HG03354 (cell line): ENCODE results near the gene BMPER.

ENCODE experiments used
- ATAC-seq: cut with Tn5 transposase; IDR thresholded peaks from one replicate; pipeline ENCODE4 v1.9.1; 2021; ENCODE audit warnings: mild to moderate bottlenecking; ENCODE audit not compliant: unreplicated experiment, poor library complexity, severe bottlenecking

The BMPER gene

DNA sequence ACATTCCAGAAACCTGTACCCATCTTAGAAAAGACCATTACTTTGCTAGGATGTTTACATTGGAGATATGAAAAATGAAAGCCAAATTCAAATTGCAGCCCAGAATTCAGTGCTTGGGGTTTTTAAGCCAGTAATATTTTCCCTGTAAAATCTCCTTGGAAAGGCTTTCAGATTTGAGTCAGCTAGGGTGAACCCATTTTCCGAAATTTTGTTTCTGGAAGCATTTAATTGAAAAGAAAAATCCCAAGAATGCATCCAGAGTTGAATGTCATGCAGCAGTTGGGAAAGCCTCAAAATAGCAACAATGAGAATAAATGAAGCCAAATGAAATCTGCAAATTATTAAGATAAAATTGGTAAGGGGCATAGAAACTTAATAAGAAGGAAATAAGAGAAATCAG is 106.4 kb downstream of the BMPER start:
- no peak for ATAC-seq

DNA sequence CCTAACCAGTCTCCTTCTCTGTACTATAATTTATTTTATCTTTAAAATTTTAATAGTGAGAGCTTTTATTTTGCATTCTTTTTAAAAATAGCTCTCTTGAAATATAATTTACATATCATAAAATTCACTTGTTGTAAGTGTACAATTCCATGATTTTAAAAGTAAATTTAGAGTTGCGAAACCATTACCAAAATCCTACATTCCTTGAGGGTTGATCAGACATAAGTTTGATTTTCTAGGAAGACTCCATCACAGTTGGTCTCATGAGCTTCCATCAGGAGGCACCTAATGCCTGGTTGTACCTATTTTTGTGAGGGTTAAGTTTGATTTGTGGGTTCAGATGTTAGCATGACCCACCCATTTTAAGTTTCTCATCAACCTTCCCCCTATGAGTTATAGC is 108.1 kb downstream of the BMPER start:
- no peak for ATAC-seq

DNA sequence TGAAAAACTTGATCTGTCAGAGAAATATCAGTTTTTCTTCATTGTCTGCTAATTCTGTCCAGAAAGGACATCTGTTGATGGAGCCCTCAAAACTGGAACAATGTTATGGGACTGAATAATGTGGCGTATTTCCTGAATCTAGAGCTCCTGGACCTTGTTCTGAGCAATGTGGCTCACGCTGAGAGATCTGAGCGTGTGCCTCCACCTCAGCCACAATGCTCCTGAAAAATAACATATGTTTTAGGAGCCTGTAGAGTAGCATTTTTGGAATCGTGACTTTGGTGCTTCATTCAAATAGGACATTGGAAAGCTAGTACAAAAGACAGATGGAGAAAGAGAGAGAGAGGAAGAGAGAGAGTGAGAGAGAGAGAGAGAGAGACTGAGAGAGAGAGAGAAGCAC is 110.3 kb downstream of the BMPER start:
- no peak for ATAC-seq

DNA sequence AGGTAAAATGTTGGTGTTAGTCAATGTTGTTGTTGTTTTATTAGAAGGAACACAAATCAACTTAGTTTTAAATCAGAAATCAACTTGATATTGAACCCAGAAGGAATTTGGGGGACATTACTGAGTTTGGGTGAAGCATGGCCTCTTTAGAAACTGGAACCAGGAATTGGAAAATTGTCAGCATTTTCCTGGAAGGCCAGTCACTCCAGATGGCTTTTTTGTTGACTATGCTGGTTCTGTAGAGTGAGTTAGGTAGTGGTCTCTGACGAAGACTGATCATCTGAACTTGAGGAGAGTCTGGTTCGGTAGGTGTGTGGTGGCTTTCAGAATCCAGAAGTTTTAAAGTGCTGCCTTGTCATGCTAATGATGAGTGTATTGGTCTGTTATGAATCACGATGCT is 111.5 kb downstream of the BMPER start:
- ATAC-seq: no peak

DNA sequence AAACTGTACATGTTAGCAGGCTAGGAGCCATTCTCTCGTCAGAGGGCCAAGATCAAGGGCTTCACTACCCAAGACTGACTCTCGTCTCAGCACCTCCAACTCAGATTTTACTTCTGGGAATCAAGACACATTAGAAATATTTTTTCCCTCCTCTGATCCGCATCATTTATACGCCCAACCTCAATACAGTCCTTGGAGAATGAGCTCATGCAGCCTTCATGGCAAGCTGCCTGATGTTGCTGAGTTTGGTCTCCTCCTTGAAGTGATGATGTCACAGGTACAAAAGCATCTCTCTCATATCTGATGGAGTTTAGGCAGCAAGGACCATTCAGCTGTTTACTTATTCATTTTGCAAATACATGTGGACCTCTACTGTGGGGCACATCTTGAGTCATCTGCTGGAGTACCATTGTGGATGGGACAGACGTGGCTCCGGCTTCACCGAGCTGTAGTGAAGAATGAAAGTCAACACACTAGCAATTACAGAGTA is 114.0 kb downstream of the BMPER start:
- ATAC-seq: no peak

DNA sequence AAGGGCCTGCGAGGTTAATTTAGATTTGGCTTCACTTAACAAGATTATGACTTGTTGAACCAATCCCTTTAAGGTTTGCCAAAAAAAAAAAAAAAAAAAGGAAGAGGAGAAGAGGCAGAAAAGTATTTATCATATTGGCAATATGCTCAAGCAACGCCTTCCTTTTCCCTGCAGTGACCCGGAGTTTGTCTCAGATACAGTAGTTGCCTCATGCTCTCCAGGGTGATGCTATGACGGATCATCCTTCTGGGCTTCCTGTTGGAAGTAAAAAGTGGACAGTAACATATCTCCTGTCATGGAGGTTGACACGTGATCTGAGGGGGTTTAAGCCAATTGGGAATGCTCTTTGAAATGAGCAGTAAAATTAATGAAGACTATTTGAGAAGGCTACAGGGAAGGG is 117.3 kb downstream of the BMPER start:
- ATAC-seq: no peak

DNA sequence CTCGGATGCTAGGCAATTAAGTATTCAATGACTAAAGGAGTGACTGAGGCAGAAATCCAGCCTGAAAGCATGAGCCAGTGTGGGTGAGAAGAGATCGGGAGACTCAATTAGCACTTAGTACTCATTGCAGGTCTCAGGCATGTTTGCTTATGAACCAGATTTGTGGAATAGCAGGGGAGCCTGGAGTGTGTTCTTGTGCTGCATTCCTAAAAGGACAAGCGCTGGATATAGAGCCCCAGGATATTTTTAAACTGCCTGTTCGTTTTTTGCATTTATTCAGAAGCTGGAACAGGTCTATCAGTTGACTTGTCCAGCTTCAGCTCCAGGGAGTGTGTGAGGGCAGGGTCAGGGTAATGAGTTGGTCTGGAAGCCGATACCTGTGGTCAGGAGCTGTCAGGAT is 120.3 kb downstream of the BMPER start:
- ATAC-seq: no peak

DNA sequence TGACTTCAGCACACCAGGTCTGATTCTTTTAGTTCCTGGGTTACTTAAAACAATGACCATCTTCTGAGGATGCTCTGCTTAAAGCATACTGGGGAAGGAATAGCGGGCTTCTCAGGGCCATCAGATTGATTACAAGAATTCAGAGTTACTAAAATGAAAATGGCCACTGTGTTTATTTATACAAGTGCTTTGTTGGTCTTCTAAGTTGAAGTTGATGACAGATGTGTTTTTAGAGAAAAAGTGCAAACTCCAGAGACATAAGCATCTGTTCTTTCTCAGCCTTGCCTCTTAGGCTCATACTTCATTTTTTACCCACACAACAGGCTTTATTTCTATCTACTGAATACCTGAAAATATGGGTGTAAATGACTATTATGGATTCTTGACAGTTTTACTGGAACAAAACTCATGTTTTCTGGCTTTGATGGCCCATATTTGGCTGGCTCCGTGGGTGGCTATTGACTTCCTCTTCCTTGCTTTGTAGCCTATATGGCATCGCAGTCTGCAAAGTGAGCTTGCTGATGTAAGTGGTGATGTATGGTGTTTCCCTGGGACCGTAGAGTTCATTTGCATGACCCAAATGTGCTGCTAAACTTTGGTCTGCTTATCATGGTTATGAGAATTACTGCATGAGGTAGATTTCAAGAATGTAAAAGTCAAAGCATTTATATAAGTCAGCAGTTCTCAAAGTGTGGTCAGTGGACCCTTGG is 121.3 kb downstream of the BMPER start:
- ATAC-seq: no peak

DNA sequence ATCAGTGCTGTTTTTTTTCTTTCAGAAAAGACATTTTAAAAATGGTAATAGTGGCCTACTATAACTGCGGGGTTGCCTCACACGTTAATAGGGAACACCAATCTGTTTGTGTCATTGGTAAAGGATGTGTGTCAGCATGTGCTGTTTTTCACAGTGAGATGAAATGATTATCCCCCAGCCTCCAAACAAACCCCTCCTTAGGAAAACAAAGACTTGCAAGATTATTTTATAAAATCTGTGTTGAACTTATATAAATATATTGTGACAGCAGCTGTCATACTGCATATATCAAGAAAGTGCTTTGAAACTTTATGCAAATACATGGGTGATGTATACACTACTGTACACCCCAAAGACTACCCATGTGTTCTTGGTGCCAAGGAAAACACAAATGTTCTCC is 125.8 kb downstream of the BMPER start:
- ATAC-seq: no peak

DNA sequence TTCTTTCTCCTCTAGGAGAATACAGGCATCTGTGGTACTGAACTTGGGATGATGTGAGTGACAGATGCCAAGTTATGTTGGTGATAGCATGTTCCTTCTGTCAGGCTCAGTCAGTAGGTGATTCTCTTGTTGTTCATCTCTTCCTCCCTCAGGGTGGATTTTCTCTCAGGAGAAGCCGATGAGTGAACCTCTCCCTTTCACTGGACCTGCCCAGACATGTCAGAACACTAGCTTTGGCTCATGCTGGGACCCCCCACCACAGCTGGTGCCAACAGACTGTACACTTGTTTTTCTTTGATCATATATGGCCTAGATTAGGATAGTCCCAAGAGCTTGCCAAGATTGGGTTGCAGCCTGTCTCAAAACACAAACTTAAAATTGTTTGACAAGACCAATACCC is 129.4 kb downstream of the BMPER start:
- ATAC-seq: no peak

DNA sequence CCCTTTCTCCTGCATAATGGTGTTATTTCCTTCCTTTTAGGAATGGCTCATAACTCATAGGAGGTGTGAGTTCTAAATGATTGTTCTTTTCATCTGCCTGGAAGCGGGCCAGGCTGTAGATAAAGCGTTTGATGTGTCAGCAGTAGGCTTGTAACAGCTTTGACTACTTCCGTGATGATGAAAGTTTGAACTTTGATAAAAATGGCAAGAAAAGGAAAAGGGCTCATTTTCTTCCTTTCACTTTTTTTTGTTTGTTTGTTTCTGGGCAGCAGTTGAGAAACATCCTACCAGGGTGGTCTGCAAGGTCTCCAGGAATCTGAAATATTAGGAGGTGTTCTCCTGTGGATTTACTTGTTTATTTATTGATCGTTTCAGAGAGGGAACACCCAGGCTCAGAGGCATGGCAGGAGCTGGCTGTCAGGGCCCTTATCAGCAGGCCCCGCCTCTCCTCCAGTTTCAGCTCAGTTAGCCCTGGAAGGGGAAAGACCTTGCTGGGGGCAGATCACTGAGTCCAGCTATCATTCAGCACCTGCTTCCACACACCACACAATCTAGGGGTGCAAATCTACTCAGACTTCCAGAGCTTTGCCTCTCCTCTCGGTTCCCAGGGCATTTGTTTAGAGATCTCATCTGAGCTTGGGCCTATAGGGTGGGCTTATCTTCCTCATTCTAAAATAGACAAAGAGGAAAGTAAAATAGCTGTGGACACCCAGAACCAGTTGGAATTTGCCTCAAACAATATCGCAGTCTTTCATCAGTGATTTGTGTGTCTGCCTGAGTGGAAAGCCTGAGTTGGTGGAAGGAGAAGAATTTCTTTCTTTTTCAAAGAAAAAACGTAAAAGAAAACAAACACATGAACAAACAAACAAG is 130.9 kb downstream of the BMPER start:
- ATAC-seq: no peak

DNA sequence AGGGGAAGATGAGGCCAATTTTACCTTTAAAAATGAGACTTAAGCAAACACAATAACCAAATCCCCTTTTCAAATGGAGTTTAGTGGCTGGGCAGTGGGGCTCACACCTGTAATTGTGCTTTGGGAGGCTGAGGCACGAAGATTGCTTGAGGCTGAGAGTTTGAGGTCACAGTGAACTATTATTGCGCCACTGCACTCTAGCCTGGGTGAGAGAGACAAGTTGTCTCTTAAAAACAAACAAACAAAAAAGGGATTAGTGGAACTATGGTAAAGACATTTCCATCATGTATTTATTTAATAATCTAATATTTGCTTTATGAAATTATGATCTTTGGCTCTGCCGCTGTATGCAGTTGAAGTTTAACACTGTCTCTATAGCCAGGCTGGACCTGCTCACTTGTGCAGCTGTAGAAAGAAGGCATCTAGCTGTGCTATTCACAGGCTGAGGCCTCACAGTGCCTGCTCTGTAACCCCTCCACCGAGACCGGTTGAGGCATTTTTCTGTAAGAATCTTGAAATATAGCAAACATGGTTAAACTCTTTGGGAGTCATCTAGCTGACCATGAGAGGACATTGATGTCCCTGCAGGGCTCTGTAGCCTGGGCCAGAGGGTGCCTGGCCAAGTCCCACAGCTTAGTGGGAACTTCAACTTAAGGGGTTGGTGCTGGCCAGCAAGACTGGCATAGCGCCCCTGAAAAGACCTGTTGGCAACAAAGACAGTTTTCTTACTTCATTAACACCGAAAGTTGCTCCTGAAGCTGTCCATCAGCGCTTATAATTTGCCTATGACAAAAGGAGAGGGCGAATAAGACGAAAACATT is 131.8 kb downstream of the BMPER start:
- no peak for ATAC-seq

DNA sequence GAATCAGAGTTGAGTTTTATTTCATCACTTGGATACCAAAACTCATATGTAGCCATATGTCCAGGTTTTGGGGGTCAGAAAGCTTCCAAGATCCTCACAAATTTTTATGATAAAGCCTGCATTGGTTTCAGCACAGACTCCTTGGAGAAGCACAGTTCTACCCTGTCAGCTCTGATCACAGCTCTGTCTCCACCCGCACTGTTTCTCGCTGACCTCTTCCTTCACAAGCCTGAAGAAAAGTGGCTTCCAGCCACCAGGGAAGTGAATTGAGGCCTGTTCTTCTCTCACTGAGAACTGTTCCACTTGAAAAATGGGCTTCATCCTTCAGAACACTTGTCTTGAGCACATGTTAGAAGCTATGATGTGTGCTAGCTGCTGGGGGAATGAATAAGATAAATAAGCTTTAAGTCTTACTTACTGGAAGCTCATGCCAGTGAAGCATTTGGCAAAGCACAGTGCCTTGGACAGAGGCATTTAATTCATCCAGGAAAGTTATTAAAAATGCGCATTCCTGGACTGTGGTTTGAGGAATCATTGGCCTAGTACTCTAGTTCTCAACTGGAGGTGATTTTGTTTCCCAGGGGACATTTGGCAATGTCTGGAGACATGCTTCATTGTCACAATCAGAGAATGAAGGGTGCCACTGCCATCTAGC is 133.6 kb downstream of the BMPER start:
- no peak for ATAC-seq

DNA sequence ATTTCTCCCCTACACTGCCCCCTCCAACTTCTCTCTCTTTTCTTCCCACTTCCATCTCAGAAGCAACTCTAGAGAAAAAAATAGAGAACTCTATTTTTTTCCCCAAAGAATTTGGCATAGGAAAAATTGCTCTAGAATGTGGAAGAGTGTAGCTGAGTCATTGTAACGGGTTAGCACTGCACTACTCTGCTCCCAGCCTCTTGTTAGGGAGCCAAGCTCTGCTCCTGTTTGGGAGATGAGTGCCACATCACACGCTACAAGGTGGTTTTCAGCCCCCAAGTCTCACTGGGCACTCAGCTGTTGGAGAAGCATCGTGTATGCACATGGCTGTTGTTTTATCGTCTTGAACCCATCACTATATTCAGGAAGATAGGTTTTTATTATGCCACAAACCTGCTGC is 136.4 kb downstream of the BMPER start:
- no peak for ATAC-seq

DNA sequence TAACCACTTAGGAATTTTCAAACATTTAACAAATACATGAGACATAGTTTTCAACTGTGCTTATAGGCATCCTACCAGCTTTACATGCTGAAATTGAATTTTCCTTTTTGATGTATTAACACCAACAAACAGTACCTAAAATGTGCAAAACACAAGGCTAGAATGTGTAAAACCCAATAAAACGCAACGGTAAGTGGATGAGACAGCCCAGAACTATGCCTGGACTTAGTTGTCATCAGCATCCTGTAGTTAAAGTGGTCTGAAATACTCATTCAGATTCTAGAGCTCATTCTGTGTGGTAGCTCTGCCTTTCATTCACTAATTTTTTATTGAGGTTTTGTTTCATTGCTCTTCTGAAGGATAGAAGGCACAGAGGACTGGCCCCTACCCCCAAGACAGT is 137.1 kb downstream of the BMPER start:
- ATAC-seq: no peak

DNA sequence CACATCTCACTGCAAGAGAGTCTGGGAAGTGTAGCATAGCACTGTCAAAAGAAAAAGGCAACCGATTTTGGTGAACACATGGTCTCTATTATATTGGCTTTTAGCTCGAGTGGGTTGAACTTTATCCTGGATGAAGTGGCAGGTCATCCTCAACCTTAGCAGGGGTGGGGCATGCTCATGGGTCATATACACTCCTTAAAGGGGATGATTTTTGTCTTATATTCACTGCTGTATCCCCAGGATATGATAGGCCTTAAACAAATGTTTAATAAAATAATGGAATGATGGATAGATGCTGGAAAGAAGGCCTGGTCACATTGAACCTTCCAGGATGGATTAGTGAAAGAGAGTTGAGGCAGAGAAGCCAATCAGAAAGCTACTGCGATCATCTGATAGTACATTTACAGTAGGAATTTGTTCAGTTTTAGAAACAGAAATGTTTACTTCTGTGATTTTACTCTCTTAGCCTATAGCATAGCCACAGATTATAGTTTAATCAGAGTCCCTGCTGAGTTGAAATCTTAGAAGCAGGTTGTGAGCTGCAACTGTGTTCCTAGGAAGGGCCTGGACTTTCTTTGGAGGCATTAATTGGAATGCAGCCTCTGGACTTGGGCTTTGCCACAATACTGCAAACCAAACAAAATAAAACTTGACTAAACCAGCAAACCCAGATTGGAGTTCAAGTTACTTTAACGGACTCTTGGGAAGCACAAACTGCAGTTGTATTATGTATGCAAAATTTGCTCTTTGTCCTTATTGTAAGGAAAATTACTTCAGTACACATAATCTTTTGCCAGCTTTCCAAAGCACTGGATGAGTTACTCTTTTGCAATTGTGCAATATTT is 138.3 kb downstream of the BMPER start:
- no peak for ATAC-seq

DNA sequence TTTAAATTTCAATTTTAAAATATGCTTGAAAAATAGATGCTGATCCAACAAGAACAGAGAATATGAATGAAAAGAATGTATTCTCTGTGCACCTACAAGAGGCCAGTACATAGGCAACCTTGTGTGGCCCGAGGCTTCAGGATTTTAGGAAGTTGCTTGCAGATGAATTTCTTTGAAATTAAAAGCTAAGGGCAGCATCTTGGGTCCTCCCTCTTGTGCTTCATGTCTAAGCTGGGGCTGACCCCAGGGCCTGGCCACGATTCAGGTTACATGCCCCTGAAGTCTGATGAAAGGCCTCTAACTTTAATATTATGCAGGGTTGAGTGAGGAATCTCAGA is 138.9 kb downstream of the BMPER start:
- ATAC-seq: no peak

DNA sequence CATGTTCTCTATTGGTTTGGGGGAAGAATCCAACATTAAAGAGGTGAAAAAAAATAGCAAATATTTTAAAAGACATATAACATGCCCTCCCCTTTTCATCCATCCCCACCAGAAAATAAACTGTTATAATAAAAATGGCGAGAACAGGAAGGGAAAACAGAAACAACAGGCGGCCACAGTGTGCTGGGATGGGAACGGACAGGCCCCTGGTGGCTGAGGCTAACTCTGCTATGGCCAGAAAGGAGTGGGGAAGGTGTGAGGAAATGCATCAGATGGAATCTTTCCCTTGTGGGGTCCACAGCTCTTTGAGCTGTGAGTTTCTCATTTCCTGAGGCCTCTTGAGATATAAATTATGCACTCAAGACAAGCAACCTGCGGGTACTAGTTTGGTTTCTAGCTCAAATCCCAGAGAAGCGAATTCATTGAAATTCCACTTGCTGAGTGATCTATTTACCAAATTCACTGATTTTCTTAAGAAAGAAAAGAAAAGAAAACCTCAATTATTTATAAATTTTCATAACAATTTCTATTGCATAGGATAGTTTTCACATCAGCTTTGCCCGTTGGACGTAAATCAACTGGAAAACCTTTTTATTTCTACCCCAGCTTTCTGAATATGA is 139.5 kb downstream of the BMPER start:
- ATAC-seq: no peak

DNA sequence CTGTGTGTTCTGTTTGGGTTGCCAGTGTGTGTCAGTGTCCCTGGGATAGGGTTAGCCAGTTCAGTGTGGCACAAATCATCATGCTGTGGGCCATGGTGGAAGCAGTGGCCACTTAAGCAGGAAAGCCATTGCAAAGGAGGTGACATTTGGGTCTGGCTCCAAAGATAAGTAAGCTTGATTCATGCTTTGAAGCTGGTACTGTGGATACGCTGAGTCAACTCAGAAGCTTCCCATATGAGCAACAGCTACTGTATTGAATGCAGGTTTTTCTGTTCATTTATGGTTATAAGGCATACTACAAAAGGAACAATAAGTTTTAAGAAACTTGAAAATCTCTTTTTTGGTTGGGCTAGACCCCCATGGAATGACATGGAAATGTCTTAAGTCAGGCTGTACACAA is 143.1 kb downstream of the BMPER start:
- no peak for ATAC-seq
